Activated CD8-positive, alpha-beta T cell treated with anti-CD3 and anti-CD28 coated beads for 36 hours (primary cell): ENCODE measurements around the gene ERC2. TPM values are rescaled to one million over a fixed set of nuclear protein-coding genes. Genes with fewer than 3 reads are reported as not detected.

Experiments used
- ATAC-seq: fragments of 200-7000 bp; cut with Tn5 transposase; one replicate; pipeline ENCODE4 v1.10.0; 2021; ENCODE audit warnings: mild to moderate bottlenecking, moderate library complexity
- CTCF ChIA-PET: fragments of 350-600 bp; sonication (Branson Sonifier 250); formaldehyde crosslinking; loops from one replicate; lab custom pipeline; 2021; ENCODE audit warnings: antibody characterized with exemption; lab: Charles Lee
- POLR2A ChIA-PET: fragments of 350-600 bp; sonication (Branson Sonifier 250); formaldehyde crosslinking; loops from one replicate; lab custom pipeline; 2021; ENCODE audit warnings: antibody characterized with exemption; lab: Charles Lee
- DNase-seq: peaks from one replicate; pipeline ENCODE4 v3.0.0-alpha.2; 2020
- H3K27ac Mint-ChIP-seq: one replicate; pipeline ENCODE4 v1.8.0; 2021; ENCODE audit warnings: mild to moderate bottlenecking, mixed read lengths
- H3K27me3 Mint-ChIP-seq: one replicate; pipeline ENCODE4 v1.8.0; 2021; ENCODE audit warnings: mixed read lengths
- H3K36me3 Mint-ChIP-seq: one replicate; pipeline ENCODE4 v1.8.0; 2021; ENCODE audit warnings: low read depth, mixed read lengths
- H3K4me1 Mint-ChIP-seq: one replicate; pipeline ENCODE4 v1.8.0; 2021; ENCODE audit warnings: low read depth, mixed read lengths
- H3K4me3 Mint-ChIP-seq: one replicate; pipeline ENCODE4 v1.8.0; 2021; ENCODE audit warnings: mild to moderate bottlenecking, moderate library complexity, mixed read lengths
- H3K9me3 Mint-ChIP-seq: one replicate; pipeline ENCODE4 v1.8.0; 2021; ENCODE audit warnings: mixed read lengths
- intact Hi-C: fragments of 100-400 bp; cut with micrococcal nuclease; formaldehyde crosslinking; loops from one replicate; pipeline ENCODE4 v1.10.0; 2022
- total RNA-seq, 2 experiments: library from RNA; stranded (reverse); gene quantifications; one replicate each; pipeline ENCODE4 v1.2.3, GENCODE V29; 2021
- TF ChIP-seq, protein P1 (sequence below): fragments of 200-600 bp; IDR thresholded peaks from one replicate; pipeline ENCODE4 v1.8.0; 2022; ENCODE audit warnings: antibody characterized with exemption, mild to moderate bottlenecking

ERC2 gene
- total RNA-seq, 2 experiments from 2014 or later, result 0.18 to 0.52 TPM

DNA sequence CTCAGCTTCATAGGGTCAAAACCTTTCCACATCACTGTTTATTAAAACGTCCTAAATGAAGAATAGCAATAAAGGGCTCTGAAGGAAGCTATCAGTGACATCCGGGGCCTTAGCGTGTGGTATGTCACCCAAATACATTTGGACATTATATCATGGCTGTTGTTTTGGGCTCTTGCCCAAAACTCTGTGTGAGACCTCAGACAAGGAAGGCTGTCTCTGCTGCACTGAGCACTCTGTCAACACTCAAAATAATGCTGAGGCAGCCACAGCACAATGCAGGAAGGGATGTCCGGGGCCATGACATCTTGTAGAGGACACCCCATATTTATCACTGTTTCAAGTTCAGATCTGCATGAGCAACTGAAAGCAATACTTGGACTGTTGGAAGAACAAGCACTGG is 687.4 kb downstream of the ERC2 start:
- no peaks in the 10 kb centered on the region for H3K36me3 Mint-ChIP-seq
- intact Hi-C loops, result no loop called here
- ChIA-PET POLR2A (no interaction called here), CTCF (interaction anchor here (0.9 kb wide), 1 partner anchor 10 kb away, joined by 3 read pairs; no protein-coding TSS in a partner anchor)
- peaks cover 1% of the 10 kb centered on the region for H3K27me3 Mint-ChIP-seq
- H3K27ac Mint-ChIP-seq, result no peak overlapping the region
- H3K9me3 Mint-ChIP-seq, result no peaks in the 10 kb centered on the region
- H3K4me1 Mint-ChIP-seq, result no peaks in the 10 kb centered on the region
- no peak overlapping the region for H3K4me3 Mint-ChIP-seq
- no peak for DNase-seq
- ATAC-seq, result no peak
- TF ChIP-seq, protein P1, sequence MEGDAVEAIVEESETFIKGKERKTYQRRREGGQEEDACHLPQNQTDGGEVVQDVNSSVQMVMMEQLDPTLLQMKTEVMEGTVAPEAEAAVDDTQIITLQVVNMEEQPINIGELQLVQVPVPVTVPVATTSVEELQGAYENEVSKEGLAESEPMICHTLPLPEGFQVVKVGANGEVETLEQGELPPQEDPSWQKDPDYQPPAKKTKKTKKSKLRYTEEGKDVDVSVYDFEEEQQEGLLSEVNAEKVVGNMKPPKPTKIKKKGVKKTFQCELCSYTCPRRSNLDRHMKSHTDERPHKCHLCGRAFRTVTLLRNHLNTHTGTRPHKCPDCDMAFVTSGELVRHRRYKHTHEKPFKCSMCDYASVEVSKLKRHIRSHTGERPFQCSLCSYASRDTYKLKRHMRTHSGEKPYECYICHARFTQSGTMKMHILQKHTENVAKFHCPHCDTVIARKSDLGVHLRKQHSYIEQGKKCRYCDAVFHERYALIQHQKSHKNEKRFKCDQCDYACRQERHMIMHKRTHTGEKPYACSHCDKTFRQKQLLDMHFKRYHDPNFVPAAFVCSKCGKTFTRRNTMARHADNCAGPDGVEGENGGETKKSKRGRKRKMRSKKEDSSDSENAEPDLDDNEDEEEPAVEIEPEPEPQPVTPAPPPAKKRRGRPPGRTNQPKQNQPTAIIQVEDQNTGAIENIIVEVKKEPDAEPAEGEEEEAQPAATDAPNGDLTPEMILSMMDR, result no peak

DNA sequence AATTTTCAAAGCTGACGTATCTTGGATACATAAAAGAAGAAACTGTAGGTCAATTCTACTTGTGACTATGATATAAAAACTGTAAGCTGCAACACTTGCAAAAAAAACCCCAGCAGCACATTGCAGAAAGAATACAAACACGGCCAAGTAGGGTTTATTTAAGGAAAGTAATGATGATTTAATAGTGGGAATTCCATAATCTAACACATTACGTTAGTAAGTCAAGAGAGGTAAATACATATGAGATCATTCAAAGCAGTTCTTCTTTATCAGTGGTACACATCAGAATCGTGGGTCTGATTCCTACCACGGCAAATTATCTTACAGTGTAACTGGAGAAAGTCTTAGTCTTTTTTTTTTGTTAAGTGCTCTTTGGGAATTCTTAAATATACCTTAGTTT is 688.7 kb downstream of the ERC2 start:
- ChIA-PET CTCF (no interaction called here), POLR2A (interaction anchor here (0.6 kb wide), 1 partner anchor 17 kb away, joined by 3 read pairs; no protein-coding TSS in a partner anchor)
- no peaks in the 10 kb centered on the region for H3K36me3 Mint-ChIP-seq
- intact Hi-C loops, result no loop called here
- no peak overlapping the region for H3K4me3 Mint-ChIP-seq
- DNase-seq (no peak), ATAC-seq (no peak)
- no peaks in the 10 kb centered on the region for H3K9me3 Mint-ChIP-seq
- H3K4me1 Mint-ChIP-seq, result no peaks in the 10 kb centered on the region
- peaks cover 1% of the 10 kb centered on the region for H3K27me3 Mint-ChIP-seq
- H3K27ac Mint-ChIP-seq, result no peak overlapping the region
- TF ChIP-seq, protein P1, result no peak

DNA sequence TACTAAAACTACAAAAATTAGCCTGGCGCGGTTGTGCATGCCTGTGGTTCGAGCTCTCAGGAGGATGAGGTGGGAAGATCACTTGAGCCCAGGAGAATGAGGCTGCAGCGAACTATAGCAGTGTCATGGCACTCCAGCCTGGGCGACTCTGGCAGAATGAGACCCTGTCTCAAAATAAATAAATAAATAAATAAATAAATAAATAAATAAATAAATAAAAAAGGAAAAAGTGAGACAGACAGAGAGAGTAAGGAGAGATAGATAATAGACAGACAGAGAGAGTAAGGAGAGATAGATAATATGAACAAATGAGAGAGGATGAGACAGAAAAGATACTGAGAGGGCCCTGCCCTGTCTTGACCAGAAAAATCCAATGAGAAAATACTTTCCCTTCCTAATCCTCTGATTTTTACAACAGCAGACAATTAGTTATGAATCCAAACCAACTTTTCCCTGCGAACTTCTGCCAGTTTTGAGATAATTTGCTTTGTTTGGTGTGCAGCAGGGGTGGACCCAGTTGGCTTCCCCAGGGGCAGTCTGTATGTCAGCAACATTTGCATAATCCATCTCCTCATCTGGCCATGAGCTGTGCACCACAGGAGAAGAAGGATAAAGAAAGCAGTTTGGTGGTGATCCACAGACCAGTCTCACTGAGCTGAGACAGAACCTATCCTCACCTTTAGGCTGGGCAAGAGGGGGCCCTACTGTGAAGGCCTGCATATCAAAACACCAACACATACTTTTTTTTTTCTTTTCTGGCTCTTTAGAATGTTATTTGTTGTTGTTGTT is 692.7 kb downstream of the ERC2 start:
- POLR2A ChIA-PET, result no interaction called here
- Mint-ChIP-seq H3K9me3 (no peaks in the 10 kb centered on the region), H3K27ac (no peak overlapping the region), H3K4me3 (no peak overlapping the region), H3K4me1 (no peaks in the 10 kb centered on the region), H3K27me3 (peaks cover 1% of the 10 kb centered on the region), H3K36me3 (no peaks in the 10 kb centered on the region)
- DNase-seq (no peak), ATAC-seq (no peak)
- TF ChIP-seq, protein P1, result no peak
- intact Hi-C loops, result no loop called here
- CTCF ChIA-PET, result no interaction called here

DNA sequence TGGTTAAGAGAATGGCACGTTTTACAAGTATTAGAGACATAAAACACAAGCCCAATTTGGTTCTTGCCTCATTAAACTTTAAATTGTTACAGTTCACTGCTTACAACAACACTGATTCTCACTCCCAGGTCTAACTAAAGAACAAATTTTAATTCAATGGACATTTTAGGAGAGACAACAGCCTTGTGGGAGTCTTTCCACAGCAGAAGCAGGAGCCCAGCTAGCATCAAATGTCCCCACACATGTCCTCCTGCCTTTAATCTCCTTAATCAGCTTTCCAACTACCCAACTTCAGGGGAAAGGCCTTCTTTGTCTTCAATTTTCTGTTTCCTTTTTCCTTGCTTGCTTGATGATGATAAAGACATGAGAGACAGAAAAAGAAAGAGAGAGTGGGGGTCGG is 693.4 kb downstream of the ERC2 start:
- ATAC-seq (no peak), DNase-seq (no peak)
- TF ChIP-seq, protein P1, result no peak
- POLR2A ChIA-PET, result no interaction called here
- no peaks in the 10 kb centered on the region for H3K9me3 Mint-ChIP-seq
- CTCF ChIA-PET, result no interaction called here
- H3K4me3 Mint-ChIP-seq, result no peak overlapping the region
- H3K36me3 Mint-ChIP-seq, result no peaks in the 10 kb centered on the region
- peaks cover 1% of the 10 kb centered on the region for H3K27me3 Mint-ChIP-seq
- intact Hi-C loops, result no loop called here
- H3K27ac Mint-ChIP-seq, result no peak overlapping the region
- H3K4me1 Mint-ChIP-seq, result no peaks in the 10 kb centered on the region

DNA sequence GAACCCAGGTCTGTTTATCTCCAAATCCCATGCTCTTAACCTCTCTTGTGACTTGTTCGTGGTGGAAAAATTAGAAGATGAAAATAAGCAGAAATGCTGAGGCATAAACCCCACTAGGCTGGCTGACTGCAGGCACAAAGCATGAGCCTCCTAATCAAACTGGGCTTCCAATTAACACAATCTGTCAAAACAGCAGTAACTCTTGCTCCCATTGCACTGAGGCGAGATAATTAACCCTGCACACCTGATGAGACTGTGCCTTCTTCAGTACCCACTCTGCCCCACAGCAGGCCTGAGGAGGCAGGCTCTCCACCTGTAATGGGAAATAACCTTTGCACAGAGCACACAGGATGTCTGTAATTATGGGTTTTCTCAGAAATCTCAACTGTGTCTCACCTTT is 696.8 kb downstream of the ERC2 start:
- ChIA-PET CTCF (no interaction called here), POLR2A (no interaction called here)
- H3K4me3 Mint-ChIP-seq, result no peak overlapping the region
- ATAC-seq, result no peak
- no peak overlapping the region for H3K27ac Mint-ChIP-seq
- H3K27me3 Mint-ChIP-seq, result no peaks in the 10 kb centered on the region
- H3K9me3 Mint-ChIP-seq, result no peaks in the 10 kb centered on the region
- H3K4me1 Mint-ChIP-seq, result no peaks in the 10 kb centered on the region
- no peaks in the 10 kb centered on the region for H3K36me3 Mint-ChIP-seq
- TF ChIP-seq, protein P1, result no peak
- no peak for DNase-seq
- intact Hi-C loops, result no loop called here
